Activated CD8-positive, alpha-beta memory T cell treated with anti-CD3 and anti-CD28 coated beads, Interleukin-2, amount 50 U/mL, for 1 hour (primary cell): ENCODE data around the gene URM1.
"Not testable (repeated sequence)": the region's sequence is repeated elsewhere in the genome, so short reads cannot be mapped to it uniquely, and the experiment has no call there.

Experiments used
- DNase-seq: peaks from one replicate; pipeline ENCODE4 v3.0.0-alpha.2; 2020; ENCODE audit errors: extremely low read depth

URM1 gene

DNA sequence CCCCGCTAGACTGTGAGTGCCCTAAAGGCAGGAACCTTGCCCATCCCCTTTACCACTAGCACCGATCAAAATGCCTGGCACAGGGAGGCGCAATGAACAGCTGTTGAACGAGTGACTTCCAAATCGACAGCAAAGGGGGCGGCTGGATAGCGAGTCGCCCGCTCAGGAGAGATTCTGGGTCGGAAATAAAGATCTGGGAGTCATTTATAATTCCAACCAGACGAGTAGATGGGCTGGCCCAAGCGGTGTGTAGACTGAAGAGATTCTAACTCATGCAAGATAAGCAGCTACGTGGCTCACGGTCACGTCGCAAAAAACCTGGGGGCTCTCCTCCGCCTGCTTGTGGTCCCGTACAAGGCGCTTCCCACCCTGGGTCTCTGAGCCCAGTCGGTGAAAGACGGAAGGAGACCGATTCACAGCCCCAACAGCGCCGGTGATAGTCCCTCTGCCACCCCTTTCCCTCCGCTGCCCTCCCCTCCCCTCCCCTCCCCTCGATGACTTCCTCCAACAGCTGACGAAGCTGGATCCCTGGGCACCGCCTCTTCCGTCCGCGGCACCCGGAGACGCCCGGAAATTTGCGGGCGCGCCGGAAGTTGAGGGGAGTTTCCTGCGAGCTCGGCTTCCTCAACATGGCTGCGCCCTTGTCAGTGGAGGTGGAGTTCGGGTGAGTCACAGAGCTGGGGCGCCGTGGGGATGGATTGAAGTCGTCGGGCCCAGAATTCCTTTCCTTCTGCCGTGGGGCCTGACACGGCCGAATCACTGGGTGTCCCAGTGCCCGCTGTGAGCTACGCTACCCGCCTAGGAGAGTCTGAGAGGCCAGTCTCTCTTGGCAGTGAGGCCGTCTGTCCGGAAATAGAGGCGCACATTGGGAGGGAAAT lies at the start of gene URM1:
Gene URM1, plus strand, starts transcription at position 623 of the 878 bp plus-strand sequence. Its CDS starts 7 bp downstream, at position 630.
- peak; percentile 77 for DNase-seq

- no peak for DNase-seq
These were observed 49.2 kb upstream of the URM1 start for GRCh38 chr9:128321879-128322403.

- DNase-seq: peak; percentile 82
These were observed 48.6 kb upstream of the URM1 start, which contains the start of the genes COQ4 and TRUB2 for GRCh38 chr9:128322404-128323211. TSS of gene COQ4 (plus strand) at chr9:128322839. CDS start at chr9:128322859, 20 bp downstream. TSS of gene TRUB2 (minus strand) at chr9:128322447. CDS start at chr9:128322408, 39 bp downstream.

DNA sequence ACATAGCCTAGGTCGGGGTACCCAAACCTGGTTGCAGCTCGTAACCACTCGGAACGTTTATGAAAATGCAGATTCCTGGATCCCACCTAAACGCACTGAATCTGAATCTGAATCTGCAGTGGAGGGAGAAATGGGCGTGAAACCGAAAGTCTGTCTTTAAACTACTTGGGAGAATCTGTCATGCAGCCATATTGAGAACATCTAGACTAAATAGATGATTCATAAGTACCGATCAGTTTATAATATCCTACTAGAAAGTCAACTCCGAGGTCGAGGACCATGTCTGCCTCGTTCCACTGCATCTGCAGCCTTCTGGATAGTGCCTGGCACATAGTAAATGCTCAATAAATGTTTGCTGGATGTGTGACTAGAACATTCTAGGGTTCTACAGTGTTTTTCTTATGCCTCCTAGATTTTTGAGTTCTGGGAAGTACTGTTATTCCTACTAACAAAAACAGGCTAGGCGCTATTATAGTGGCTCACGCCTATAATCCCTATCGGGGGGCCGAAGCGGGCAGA lies 47.9 kb upstream of the URM1 start:
- no peak for DNase-seq

DNA sequence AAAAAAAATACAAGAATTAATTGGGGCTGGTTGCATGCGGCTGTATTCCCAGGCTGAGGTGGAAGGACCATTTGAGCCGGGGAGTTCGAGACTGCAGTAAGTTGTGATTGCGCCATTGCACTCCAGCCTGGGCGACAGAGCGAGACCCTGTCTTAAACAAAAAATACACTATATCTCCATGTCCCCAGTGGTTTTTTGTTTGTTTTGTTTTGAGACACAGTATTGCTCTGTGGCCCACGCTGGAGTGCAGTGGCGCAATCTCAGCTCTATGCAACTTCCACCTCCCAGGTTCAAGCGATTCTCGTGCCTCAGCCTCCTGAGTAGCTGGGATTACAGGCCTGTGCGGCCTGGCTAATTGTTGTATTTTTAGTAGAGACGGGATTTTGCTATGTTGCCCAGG lies 47.4 kb upstream of the URM1 start:
- no peak for DNase-seq

- no peak for DNase-seq
These were observed 46.8 kb upstream of the URM1 start for GRCh38 chr9:128324401-128324800.

DNA sequence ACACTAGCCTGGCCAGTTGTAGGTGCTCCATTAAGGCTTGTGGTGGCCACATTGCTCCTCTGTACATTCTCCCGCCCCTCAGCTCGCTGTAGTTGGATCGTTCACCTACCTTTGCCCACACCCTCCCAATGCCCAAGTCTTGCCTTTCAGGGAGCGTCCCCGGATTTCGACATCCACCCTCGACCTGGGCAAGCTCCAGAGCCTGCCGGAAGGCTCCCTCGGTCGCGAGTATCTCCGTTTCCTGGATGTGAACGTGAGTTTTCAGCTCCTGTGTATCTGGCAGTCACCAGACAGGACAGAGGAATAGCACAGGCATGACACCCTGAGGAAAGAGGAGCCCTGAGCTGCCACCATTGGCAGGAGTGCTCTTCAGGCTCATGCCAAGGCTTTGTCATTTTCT lies 45.5 kb upstream of the URM1 start:
- no peak for DNase-seq

DNA sequence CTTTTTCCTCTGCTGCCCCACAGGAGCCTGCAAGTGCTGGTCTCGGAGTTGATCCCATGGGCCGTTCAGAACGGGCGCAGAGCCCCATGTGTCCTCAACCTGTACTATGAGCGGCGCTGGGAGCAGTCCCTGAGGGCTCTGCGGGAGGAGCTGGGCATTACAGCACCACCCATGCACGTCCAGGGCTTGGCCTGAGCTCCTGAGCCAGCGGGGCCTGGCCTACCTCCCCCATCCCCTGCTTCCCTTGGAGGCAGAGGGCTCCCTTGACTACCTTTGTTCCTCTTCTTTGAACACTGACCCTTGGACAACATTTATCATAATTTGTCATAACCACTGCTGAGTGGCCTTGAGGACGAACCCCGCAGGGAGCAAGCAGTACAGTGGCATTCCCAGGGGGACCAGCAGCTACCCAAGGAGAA lies 37.7 kb upstream of the URM1 start:
- DNase-seq: no peak

DNA sequence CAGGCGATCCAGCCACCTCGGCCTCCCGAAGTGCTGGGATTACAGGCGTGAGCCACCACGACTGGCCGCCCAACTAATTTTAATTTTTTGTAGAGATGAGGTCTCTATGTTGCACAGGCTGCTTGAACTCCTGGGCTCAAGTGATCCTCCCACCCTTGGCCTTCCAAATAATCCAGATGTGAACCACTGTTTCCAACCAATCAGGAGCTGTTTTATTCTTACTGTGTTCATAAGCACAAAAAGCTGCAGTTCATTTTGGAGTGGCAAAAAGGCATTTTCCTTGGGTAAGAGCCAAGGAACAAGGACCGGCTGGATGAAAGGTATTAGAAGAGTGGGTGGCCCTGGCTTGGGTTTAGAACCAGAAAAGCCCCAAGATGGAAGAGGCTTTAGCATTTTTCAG lies 36.0 kb upstream of the URM1 start:
- DNase-seq: no peak

DNA sequence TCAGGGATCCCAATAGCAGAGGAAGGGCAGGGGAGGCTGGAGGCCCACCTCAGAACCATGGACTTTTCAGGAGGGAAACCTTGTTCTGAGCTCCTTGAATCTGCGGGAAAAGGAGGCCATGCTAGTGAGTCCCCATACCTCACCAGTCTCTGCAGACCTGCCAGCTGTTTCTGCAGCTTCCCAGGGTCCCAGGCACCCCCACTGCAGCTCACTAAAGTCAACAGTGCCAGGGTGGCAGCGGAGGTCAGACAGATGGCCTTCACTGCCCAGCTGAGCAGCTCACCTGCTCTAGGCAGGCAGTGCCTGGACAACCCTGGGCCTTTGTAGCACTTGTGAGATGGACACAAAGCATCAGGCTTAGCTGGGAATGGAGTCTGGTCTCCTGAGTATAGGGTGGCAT lies 35.3 kb upstream of the URM1 start:
- no peak for DNase-seq

DNA sequence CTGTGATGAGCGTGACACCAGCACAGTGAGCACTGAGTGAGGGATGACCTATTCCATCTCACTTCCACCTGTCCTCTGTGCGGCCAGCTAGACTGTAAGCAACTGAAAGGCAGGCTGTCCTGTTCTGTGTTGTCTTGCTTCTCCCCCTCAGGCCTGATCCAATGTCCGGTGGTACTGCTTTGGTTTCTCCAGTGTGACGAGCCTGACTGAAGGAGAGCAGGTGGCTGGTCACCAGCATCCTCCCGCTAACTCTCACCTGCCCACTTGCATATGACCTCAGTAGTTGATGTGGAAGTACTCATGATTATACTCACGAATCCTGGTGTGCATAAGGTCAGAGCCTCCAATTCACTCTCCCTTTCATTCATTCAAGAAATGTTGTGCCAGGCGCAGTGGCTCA lies 33.2 kb upstream of the URM1 start:
- no peak for DNase-seq

- not testable (repeated sequence) for DNase-seq
These were observed 32.1 kb upstream of the URM1 start for GRCh38 chr9:128338852-128339614.

DNA sequence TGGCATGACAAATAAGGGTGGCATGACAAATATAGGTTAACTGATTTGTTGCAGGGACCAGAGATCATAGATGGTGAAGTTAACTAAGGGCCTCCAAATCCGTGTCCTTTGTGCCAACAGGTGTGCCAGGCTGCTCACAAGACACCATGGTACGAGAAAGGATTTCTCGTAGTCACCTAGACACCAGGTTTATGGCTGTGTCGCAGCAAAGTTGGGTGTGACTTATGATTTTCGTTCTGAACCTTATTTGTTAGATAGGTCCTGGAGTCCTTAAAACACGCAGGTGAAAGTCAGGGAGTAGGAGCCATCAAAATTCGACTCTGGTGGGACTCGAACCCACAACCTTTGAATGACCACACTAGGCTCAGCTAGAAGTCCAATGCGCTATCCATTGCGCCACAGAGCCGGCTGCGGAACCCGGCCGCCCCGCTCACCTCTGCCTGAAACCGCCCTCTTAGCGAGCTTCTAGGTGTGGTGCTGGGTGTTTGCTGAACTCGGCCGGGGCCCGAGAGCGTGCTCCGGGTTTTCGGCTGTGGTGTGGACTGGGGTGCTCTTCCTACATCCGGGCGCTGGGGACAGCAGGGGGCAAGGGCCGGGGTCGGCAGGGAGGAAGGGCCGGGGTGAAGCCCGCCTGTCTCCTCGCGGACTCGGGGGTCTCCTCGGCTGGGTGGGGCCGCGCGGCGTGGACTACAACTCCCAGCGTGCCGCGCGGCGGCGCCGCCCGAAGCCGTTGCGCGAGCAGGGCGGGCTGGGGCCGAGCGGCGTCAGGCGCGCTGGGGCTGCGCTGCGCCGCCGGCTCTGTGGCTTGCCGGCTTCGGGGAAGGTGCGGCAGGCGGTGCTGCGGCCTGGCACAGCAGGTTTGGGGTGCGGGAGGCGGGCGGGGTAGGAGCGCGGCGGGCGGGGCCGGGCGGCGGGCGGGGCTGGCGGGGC lies 31.1 kb upstream of the URM1 start, which contains the start of gene SLC27A4:
Gene SLC27A4, plus strand, starts transcription at position 767 of the 930 bp plus-strand sequence. CDS start 2,606 bp downstream, outside the sequence.
- DNase-seq: peak; percentile 40

GRCh38 chr9:128340691-128341434 lies 30.3 kb upstream of the URM1 start:
- no peak for DNase-seq

GRCh38 chr9:128341435-128341849 lies 29.7 kb upstream of the URM1 start:
- peak; percentile 18 for DNase-seq

GRCh38 chr9:128342971-128343680 lies 28.0 kb upstream of the URM1 start:
- DNase-seq: no peak

DNA sequence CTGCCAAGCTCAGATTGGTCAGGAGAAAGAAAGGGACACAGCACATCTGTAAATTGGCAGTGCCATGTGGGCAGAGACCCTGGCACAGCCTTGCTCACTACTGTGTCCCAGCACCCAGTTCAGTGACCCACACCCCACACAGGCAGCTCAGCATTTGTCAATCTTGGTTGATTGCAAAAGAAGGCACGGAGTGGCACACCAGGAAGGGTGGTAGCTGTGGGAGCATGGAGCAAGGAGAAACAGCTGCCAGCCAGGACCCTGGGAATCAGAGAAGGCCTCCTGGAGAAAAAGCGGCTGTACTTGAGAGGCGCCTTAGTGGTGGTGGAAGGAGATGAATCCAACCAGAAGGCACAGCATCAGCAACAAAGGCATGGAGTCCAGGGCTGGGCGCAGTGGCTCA lies 27.3 kb upstream of the URM1 start:
- no peak for DNase-seq

- no peak for DNase-seq
These were observed 26.1 kb upstream of the URM1 start for GRCh38 chr9:128344931-128345605.
